ENCODE measurements around the gene OR10H4. TPM values are rescaled to one million over a fixed set of nuclear protein-coding genes. Genes with fewer than 3 reads are reported as not detected.

Gene OR10H4
- total RNA-seq, 6 experiments from 2014 or later: not detected

- no peaks in the 10 kb centered on the region for H3K4me1 ChIP-seq
- no peak overlapping the region for H3K27ac ChIP-seq
- H3K9me3 ChIP-seq: no peaks in the 10 kb centered on the region
- DNase-seq: no peak
- no peak overlapping the region for H3K4me3 ChIP-seq
- TF ChIP-seq POLR2A (IDR thresholded peaks at IDR 0.05): no peak
- no peak for TF ChIP-seq CTCF (IDR thresholded peaks at IDR 0.05)
- no peak for ATAC-seq
- intact Hi-C loops (cut with DNase I): no loop called here
- H3K27me3 ChIP-seq: no peaks in the 10 kb centered on the region
- no peaks in the 10 kb centered on the region for H3K36me3 ChIP-seq
Measured at GRCh38 chr19:15905026-15905425, 43.8 kb upstream of the OR10H4 start.

DNA sequence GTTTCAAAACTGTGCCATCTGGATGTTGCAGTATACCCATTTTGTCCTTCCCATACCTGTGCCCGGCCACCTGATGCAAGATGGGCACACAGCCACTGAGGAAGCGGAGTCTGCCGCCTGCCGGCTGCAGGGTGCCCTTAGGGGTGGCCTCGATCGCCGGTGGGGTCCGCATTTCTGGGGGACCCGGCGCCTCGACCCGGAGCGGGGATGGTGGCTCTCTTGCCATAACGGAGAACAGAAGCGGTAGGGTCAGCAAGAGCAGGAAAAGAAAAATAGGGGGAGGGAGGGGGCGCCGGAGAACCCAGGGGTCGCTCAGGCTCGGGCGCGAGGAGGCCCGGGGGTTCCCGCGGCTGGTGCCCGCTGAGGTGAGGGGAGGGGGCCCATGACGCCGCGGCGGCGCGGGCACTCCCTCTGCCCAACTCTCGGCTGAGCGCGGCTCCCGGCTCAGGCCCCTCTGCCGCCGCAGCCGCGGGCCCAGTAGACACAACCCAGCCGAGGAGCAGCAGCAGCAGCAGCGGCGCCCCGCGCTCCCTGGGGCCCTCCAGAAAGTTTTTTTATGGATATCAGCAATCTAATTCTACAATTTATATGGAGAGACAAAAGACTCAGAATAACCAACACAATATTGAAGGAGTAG, 37.1 kb upstream of the OR10H4 start:
- ATAC-seq (peak in 3 of 4 donors; percentile 21 to 49 (median 33)), DNase-seq (no peak)
- intact Hi-C loops (cut with DNase I): no loop called here
- WGBS (ENCODE audit: insufficient coverage, low coverage, low lambda C conversion rate, missing lambda C conversion rate): 33% methylated on average over 8 of the region's 44 CpGs
- Histone ChIP-seq H3K9me3 (no peaks in the 10 kb centered on the region), H3K4me1 (no peaks in the 10 kb centered on the region), H3K27ac (no peak overlapping the region), H3K4me3 (no peak overlapping the region), H3K36me3 (peaks cover 0 to 21% (median 9%) of the 10 kb centered on the region in 4 donors), H3K27me3 (no peaks in the 10 kb centered on the region)
- TF ChIP-seq POLR2A (IDR thresholded peaks at IDR 0.05) (no peak), CTCF (IDR thresholded peaks at IDR 0.05) (no peak)

DNA sequence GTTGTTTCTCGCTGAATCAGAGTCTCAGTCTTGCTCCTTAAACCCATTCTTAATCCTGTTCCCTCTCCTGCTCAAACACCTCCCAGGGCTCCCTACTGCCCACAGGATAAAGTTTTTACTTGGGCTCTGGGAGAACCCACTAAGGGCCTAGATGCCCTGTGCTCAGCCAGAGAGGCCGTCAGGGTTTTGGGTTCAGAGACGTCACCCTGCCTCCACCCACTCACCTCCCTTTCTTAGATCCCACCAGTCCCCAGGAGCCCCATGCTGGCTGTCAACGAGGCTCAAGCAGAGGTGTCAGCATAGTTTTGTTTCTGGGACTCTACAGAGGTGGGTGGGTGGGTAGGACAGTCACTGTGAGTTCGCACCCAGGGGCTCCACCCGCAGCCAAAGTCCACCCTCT, 35.4 kb upstream of the OR10H4 start:
- no peaks in the 10 kb centered on the region for H3K27me3 ChIP-seq
- H3K36me3 ChIP-seq: peaks cover 0 to 27% (median 9%) of the 10 kb centered on the region in 4 donors
- 93% methylated on average over 5 of the region's 6 CpGs for WGBS (ENCODE audit: insufficient coverage, low coverage, low lambda C conversion rate, missing lambda C conversion rate)
- DNase-seq (no peak), ATAC-seq (peak in 1 of 4 donors; percentile 22)
- no peaks in the 10 kb centered on the region for H3K4me1 ChIP-seq
- TF ChIP-seq POLR2A (IDR thresholded peaks at IDR 0.05) (no peak), CTCF (IDR thresholded peaks at IDR 0.05) (no peak)
- no peak overlapping the region for H3K27ac ChIP-seq
- H3K4me3 ChIP-seq: no peak overlapping the region
- H3K9me3 ChIP-seq: no peaks in the 10 kb centered on the region
- intact Hi-C loops (cut with DNase I): no loop called here

DNA sequence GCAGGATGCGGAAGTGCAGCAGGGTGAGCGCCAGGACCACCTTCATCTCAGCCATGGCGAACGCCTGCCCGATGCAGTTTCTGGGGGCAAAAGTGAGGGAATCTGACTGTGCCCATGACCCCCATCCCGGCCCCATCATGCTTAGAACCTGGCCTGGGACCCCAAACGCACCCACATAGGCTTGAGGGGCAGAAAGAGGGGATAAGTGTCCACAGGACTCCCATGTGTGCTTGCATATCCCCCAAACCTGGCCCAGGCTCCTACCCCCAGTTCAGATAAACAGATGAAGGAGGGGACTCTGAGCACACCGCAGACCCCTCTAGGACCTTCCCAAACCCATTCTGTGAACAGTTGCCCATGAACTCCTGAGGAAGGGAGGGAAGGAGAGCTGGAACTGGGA, 35.0 kb upstream of the OR10H4 start:
- ATAC-seq: no peak
- TF ChIP-seq POLR2A (IDR thresholded peaks at IDR 0.05) (no peak), CTCF (IDR thresholded peaks at IDR 0.05) (no peak)
- H3K36me3 ChIP-seq: peaks cover 0 to 29% (median 9%) of the 10 kb centered on the region in 4 donors
- 86% methylated on average over 5 of the region's 8 CpGs for WGBS (ENCODE audit: insufficient coverage, low coverage, low lambda C conversion rate, missing lambda C conversion rate)
- no peaks in the 10 kb centered on the region for H3K27me3 ChIP-seq
- no peak for DNase-seq
- no peaks in the 10 kb centered on the region for H3K9me3 ChIP-seq
- no peak overlapping the region for H3K27ac ChIP-seq
- H3K4me1 ChIP-seq: no peaks in the 10 kb centered on the region
- H3K4me3 ChIP-seq: no peak overlapping the region
- intact Hi-C loops (cut with DNase I): no loop called here

DNA sequence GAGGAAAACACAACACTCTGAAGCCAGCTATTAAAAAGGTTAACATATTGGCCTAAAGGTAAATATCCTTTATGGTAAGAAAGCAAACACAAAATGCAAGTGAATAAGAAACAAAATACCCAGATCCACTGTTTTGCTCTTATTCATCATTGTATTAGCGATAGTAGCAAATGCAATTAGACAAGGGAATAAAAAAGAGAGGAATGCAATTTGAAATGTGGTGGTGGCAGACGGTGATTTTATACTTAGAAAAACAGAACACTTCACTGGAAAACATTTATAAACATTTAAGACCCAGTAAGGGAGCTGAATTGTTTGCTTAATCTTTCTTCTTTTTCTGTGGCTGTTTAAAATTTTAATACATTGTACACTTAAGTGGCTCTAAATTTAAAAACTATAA, 33.7 kb upstream of the OR10H4 start:
- Histone ChIP-seq H3K27me3 (no peaks in the 10 kb centered on the region), H3K4me1 (no peaks in the 10 kb centered on the region), H3K4me3 (no peak overlapping the region), H3K9me3 (no peaks in the 10 kb centered on the region), H3K27ac (no peak overlapping the region), H3K36me3 (peaks cover 0 to 35% (median 9%) of the 10 kb centered on the region in 4 donors)
- DNase-seq: no peak
- TF ChIP-seq CTCF (IDR thresholded peaks at IDR 0.05) (no peak), POLR2A (IDR thresholded peaks at IDR 0.05) (no peak)
- intact Hi-C loops (cut with DNase I): no loop called here
- WGBS (ENCODE audit: insufficient coverage, low coverage, low lambda C conversion rate, missing lambda C conversion rate): 100% methylated on average over 2 of the region's 2 CpGs
- no peak for ATAC-seq

Data from right lobe of liver (tissue), 6 donors.